ENCODE results near the gene MAPK14.
"Not testable (repeated sequence)": the region's sequence is repeated elsewhere in the genome, so short reads cannot be mapped to it uniquely, and the experiment has no call there.

Gene MAPK14

GRCh38 chr6:36126121-36126520 lies 98.5 kb downstream of the MAPK14 start:
- Histone ChIP-seq H3K27me3 (replicated peaks) (no peaks in the 10 kb centered on the region), H3K27ac (no peak overlapping the region), H3K4me3 (ENCODE audit: low read depth, low read length) (no peak overlapping the region), H3K36me3 (replicated peaks) (no peaks in the 10 kb centered on the region)
- TF ChIP-seq CTCF (IDR thresholded peaks at IDR 0.05; ENCODE audit: low read depth, low read length, missing control alignments), result no peak
- in situ Hi-C loops (cut with HindIII; ENCODE audit: low pct_ligation_motif_present, low sequenced_read_pairs), result no loop called here
- DNase-seq, result no peak

- no peaks in the 10 kb centered on the region for H3K36me3 ChIP-seq (replicated peaks)
- no peak overlapping the region for H3K4me3 ChIP-seq (ENCODE audit: low read depth, low read length)
- TF ChIP-seq CTCF (IDR thresholded peaks at IDR 0.05; ENCODE audit: low read depth, low read length, missing control alignments), result no peak
- peak overlapping the region; percentile 41 for H3K27ac ChIP-seq
- peak; percentile 34 for DNase-seq
- no peaks in the 10 kb centered on the region for H3K27me3 ChIP-seq (replicated peaks)
- in situ Hi-C loops (cut with HindIII; ENCODE audit: low pct_ligation_motif_present, low sequenced_read_pairs), result no loop called here
Measured at GRCh38 chr6:36126553-36127458, 99.2 kb downstream of the MAPK14 start.

GRCh38 chr6:36127462-36128016 lies 99.9 kb downstream of the MAPK14 start:
- Histone ChIP-seq H3K27me3 (replicated peaks) (no peaks in the 10 kb centered on the region), H3K27ac (peak overlapping the region; percentile 41), H3K36me3 (replicated peaks) (no peaks in the 10 kb centered on the region), H3K4me3 (ENCODE audit: low read depth, low read length) (no peak overlapping the region)
- DNase-seq, result peak; percentile 83
- no peak for TF ChIP-seq CTCF (IDR thresholded peaks at IDR 0.05; ENCODE audit: low read depth, low read length, missing control alignments)
- in situ Hi-C loops (cut with HindIII; ENCODE audit: low pct_ligation_motif_present, low sequenced_read_pairs), result no loop called here

DNA sequence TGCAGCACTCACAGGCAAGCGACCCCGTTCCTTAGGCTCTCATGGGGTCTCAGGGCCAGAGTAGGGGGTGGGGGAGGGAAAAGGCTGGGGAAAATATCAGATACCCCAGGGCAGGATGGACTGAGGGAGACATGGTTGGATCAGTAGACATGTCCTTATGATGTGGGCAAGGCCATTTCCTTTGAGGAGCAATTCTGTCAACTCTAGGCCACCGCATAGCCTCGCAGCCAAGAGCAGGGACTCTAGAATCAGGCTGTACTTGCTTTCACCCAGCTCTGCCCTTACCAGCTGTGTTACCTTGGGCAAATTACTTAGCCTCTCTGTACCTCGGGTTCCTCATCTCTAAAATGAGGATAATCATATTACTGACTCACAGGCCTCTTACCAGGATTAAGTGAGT lies 100.5 kb downstream of the MAPK14 start:
- no peak for TF ChIP-seq CTCF (IDR thresholded peaks at IDR 0.05; ENCODE audit: low read depth, low read length, missing control alignments)
- no peak overlapping the region for H3K27ac ChIP-seq
- H3K27me3 ChIP-seq (replicated peaks), result no peaks in the 10 kb centered on the region
- no peak overlapping the region for H3K4me3 ChIP-seq (ENCODE audit: low read depth, low read length)
- in situ Hi-C loops (cut with HindIII; ENCODE audit: low pct_ligation_motif_present, low sequenced_read_pairs), result no loop called here
- H3K36me3 ChIP-seq (replicated peaks), result no peaks in the 10 kb centered on the region
- no peak for DNase-seq

DNA sequence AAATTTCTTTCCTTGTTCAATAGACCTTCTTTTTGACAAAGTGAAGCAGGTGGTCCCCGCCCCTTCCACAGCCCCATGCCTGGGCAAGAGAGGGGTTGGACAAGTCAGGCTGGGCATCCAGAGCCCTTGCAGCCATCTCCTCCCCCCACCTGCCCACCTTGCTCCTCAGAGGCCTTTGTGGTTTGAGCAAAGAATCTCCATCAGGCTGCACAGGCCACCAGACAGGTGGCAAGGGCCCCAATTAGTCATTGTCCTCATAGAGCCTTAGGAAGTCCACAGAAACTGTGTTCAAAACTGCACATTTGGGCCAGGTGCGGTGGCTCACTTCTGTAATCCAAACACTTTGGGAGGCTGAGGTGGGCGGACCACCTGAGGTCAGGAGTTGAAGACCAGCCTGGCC lies 101.2 kb downstream of the MAPK14 start:
- Histone ChIP-seq H3K27me3 (replicated peaks) (no peaks in the 10 kb centered on the region), H3K4me3 (ENCODE audit: low read depth, low read length) (no peak overlapping the region), H3K27ac (no peak overlapping the region), H3K36me3 (replicated peaks) (no peaks in the 10 kb centered on the region)
- TF ChIP-seq CTCF (IDR thresholded peaks at IDR 0.05; ENCODE audit: low read depth, low read length, missing control alignments), result no peak
- in situ Hi-C loops (cut with HindIII; ENCODE audit: low pct_ligation_motif_present, low sequenced_read_pairs), result no loop called here
- no peak for DNase-seq

DNA sequence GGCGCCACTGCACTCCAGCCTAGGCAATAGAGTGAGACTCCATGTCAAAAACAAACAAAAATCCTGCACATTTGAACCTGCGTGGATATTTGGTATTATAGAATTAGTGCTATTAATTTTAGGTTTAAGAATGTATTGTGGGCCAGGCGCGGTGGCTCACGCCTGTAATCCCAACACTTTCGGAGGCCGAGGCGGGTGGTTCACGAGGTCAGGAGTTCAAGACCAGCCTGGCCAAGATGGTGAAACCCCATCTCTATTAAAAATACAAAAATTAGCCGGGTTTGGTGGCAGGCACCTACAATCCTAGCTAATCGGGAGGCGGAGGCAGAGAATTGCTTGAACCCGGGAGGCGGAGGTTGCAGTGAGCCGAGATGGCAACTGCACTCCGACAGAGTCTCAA lies 101.7 kb downstream of the MAPK14 start:
- H3K27ac ChIP-seq; H3K27me3 ChIP-seq (replicated peaks); H3K4me3 ChIP-seq (ENCODE audit: low read depth, low read length); DNase-seq; H3K36me3 ChIP-seq (replicated peaks); in situ Hi-C loops (cut with HindIII; ENCODE audit: low pct_ligation_motif_present, low sequenced_read_pairs): not testable (repeated sequence)
